Cardiac fibroblast (primary cell): ENCODE measurements around the gene MX1.

Source experiments
- DNase-seq, 2 donors: peaks; one replicate each; pipeline versions ENCODE4 v3.0.0 to v3.0.0-alpha.2; 2010; ENCODE audit warnings: low read depth in 2 of 2
- H3K4me3 ChIP-seq, 2 donors: replicated peaks in 1 of 2; 1 replicate in 1 of 2; 2 replicates in 1 of 2; pipeline ENCODE4 v1.5.1; 2011; ENCODE audit warnings: low read depth in 2 of 2, low read length in 2 of 2, mild to moderate bottlenecking in 2 of 2, moderate library complexity in 1 of 2
- TF ChIP-seq, protein P1 (sequence below): IDR thresholded peaks from one replicate; pipeline ENCODE4 v1.5.1; 2011; ENCODE audit warnings: low read depth, mild to moderate bottlenecking, low read length, inconsistent platforms

Gene MX1

DNA sequence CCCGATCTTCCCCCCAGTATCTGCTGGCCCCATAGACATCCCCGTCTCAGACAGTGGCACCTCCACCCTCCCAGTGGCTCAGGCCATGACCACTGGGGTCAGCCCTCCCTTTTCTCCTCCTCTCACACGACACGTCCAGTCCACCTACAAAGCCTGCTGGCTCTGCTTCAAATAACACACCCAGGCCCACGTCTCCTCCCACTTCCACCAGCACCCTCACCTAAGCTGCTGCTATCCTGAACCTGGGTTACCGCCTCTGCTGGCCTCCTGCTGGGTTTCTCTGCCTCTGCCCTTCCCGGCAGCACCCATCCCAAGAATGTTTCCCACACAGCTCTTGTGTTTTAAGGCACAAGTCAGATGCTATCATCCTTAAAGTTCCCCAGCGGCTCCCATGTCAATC is 38.2 kb upstream of the MX1 start:
- TF ChIP-seq, protein P1, sequence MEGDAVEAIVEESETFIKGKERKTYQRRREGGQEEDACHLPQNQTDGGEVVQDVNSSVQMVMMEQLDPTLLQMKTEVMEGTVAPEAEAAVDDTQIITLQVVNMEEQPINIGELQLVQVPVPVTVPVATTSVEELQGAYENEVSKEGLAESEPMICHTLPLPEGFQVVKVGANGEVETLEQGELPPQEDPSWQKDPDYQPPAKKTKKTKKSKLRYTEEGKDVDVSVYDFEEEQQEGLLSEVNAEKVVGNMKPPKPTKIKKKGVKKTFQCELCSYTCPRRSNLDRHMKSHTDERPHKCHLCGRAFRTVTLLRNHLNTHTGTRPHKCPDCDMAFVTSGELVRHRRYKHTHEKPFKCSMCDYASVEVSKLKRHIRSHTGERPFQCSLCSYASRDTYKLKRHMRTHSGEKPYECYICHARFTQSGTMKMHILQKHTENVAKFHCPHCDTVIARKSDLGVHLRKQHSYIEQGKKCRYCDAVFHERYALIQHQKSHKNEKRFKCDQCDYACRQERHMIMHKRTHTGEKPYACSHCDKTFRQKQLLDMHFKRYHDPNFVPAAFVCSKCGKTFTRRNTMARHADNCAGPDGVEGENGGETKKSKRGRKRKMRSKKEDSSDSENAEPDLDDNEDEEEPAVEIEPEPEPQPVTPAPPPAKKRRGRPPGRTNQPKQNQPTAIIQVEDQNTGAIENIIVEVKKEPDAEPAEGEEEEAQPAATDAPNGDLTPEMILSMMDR = no peak
- DNase-seq = no peak
- H3K4me3 ChIP-seq = no peak overlapping the region

DNA sequence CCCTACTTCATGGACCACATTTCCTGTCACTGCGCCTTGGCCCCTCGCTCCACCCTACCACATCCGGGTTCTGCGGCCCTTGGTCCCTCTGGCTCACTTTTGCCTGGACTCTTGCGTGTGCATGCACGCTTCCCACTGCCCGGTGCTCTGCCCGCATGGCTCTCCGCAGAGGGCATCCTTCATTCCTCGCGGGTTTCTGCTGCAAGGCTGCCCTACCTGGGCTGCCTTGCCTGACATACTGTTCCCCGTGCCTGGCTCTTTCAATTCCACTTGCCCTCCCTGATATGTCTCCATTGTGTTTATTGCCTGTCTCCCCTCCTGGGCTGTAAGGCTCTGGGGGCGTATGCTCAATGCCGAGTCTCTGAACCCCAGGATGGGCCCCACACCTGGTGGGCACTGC is 37.8 kb upstream of the MX1 start:
- H3K4me3 ChIP-seq = no peak overlapping the region
- no peak for DNase-seq
- TF ChIP-seq, protein P1 = no peak

DNA sequence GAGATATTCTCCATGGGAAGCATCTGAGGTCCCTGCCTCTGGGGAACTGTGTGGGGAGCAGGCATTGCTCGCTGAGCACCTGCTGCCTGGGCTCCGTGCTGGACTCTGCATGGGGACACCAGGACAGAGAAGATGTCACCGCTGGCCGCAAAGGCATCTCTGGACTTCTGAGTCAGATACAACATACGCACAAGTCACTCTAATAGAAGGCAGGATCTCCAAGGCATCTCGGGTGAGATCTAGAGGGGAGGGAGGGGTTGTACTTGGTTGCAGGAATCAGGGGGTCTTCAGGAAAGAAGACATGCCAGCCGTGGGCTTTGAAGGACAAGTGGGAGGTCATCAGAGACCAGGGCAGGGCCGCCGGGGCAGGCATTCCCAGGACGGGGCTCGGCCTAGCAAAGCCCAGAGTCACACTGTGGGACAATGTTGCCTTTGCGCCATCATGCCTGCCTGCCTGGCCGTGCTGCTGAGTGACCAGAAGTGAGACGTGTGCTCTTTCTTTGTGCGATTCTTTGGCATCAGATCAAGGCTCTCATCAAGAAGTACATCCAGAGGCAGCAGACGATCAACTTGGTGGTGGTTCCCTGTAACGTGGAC is 35.9 kb upstream of the MX1 start:
- no peak overlapping the region for H3K4me3 ChIP-seq
- no peak for DNase-seq
- TF ChIP-seq, protein P1 = no peak

DNA sequence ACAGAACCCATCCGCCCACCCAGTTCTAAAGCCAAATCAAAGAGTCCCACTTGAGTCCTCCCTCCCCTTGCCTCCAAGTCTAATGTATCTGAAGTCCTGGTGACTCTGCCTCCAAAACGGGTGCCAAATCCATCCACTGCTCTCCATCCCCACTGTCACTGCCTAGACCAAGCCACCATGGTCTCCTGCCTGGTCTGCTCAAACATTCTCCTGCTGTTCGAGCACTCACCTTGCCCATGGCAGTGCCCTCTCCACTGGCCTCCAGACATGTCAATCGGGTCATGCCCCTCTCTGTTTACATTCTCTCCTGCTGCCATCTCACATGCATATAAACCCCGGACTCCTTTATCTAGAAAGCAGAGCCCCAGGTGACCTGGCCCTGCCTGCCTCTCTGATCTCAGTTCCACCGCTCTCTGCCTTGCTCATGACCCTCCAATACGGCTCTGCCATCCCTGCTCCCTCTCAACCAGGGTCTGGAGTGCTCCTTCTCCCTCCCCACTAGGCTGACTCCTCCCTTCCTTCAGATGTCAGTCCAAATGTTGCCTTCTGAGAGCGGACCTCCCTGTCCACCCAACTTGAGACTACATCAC is 32.1 kb upstream of the MX1 start:
- TF ChIP-seq, protein P1 = no peak
- H3K4me3 ChIP-seq = no peak overlapping the region
- DNase-seq = no peak

DNA sequence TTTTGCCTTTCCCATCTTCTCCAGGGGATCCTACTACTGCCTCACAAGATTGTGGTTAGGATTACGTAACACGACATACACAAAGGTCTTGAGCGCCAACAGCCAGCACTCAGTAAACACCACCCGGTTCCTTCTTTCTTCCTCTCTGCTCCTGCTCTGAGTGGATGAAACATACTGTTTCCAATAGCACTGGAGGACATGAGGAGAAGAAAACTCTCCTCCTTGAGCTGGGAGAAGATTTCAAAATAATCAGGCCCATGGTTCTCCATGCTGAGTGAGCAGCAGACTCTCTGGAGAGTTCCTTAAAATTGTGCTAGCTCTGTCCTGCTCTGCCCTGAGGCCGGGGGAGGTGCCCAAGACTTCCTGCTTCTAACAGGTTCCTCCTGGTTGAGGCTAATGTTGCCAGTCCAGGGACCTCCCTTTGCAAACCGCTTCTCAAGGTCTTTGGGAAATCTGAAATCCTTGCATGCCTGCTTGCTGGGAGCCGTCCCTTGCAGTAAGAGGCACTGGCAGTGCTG is 29.4 kb upstream of the MX1 start:
- DNase-seq = peak in 1 of 2 donors; percentile 48
- TF ChIP-seq, protein P1 = no peak
- H3K4me3 ChIP-seq = no peak overlapping the region

DNA sequence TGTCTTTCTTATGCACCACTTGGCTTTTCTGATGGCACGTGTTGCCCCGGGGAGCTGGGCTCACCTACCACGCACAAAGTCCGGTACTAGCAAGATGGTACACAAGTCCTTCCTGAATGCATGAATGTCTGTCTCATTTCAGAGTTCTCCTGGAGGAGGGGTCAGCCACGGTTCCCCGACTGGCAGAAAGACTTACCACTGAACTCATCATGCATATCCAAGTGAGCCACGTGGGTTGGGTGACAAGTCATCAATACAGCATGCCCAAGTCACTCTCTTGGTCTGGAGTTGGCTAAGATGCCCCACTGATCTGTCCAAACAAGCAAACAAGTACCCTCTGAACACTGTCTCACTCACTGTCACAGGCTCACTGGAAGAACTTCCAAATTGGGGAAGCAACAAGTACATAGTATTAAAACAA is 28.6 kb upstream of the MX1 start:
- TF ChIP-seq, protein P1 = no peak
- H3K4me3 ChIP-seq = no peak overlapping the region
- DNase-seq = no peak

DNA sequence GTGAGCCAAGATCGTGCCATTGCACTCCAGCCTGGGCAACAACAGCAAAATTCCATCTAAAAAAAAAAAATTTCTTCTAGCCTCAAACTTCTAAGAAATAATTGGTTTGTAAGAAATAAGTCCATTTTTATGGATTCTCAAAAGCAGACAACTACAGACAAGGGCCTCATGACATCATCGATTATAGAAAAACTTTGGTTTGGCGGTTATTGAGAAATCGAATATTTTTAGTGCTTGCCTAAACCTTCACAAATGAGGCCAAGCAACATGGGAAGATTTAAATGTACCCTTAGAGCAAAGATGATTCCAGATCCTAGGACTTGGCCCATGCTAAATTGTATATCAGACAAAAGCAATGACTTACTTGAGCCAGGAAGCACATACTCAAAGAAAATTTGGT is 27.8 kb upstream of the MX1 start:
- no peak for DNase-seq
- no peak overlapping the region for H3K4me3 ChIP-seq
- TF ChIP-seq, protein P1 = no peak
